GM19240 (cell line): Measurements from ENCODE around the gene UBAC2.
"Not testable (repeated sequence)": the region's sequence is repeated elsewhere in the genome, so short reads cannot be mapped to it uniquely, and the experiment has no call there.

Source experiments
- DNase-seq: peaks from one replicate; pipeline ENCODE4 v3.0.0; 2011; ENCODE audit warnings: low spot score; ENCODE audit not compliant: insufficient read length

UBAC2 gene

GRCh38 chr13:99389520-99390304 lies 189.1 kb downstream of the UBAC2 start:
- no peak for DNase-seq

DNA sequence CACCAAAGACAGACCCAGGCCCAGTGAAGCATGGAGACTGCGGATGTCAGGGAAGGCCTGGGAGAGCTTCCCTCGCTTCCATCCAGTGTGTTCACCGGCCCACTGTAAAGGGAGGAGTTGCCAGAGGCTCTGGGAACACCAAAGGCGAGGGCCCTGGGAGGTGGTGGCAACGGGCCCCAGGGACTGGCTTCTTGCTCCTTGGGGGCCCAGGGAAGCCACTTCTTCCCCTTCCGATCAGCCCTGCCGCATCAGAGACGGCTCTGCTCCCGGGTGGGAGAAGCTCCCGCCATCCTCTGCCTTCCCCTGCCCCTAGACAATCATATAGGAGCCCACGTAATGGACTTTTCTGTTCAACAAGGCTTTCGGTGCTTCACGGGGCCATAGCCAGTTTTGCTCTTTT lies 189.9 kb downstream of the UBAC2 start:
- no peak for DNase-seq

GRCh38 chr13:99391781-99392469 lies 191.3 kb downstream of the UBAC2 start:
- DNase-seq = no peak

- no peak for DNase-seq
Measured at GRCh38 chr13:99392470-99393135, 191.9 kb downstream of the UBAC2 start.

DNA sequence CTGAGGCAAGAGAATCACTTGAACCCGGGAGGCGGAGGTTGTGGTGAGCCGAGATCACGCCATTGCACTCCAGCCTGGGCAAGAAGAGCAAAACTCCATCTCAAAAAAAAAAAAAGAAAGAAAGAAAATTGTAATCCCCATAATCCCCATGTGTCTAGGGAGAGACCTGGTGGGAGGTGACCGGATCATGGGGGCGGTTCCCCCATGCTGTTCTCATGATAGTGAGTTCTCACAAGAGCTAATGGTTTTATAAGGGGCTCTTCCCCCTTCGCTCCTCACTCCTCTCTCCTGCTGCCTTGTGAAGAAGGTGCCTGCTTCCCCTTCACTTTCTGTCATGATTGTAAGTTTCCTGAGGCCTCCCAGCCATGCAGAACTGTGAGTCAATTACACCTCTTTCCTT lies 192.7 kb downstream of the UBAC2 start:
- DNase-seq = not testable (repeated sequence)

DNA sequence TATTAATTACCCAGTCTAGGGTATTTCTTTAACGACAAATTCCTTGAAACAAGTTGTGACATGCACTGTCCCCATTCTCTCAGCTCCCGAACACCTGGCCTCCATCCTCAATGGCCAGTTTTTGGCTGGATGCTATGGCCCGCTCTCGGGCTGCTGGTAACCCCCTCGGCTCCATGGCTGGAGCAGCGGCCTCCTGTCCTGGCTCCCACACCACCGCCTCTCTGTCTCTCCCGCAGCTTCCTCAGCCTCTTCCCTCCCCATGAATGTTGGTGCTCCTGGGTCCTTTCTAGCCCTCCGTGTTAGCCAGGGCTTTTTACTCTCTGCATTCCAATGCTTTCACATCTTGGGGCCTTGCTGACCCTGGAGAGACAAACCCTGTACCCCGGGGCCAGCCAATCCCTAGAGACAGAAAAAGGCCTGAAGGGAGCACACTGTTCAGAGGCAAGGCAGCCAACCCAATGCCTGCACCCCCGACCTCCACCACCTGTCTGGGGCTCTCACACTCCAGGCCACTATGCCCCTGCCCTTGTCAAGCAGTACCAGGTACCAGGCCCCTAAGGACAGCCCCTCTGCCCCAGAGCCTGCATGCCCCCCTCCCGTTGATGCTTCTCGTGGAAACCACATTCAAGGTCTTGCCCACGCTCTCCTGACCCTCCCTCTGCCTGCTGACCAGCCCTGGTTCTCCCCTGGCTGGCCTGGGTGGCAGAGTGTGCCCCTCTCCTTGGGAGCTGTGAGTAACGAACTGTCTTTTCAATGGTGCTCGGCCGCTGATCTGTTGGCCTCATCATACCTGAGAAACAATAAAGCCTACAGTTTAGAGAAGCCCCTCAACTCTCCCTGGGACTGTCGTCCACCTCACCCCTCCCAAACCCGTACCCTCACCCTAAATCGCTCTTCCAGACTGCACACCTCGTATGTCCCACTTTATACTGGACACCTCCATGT lies 193.4 kb downstream of the UBAC2 start:
- no peak for DNase-seq

GRCh38 chr13:99395436-99395835 lies 194.8 kb downstream of the UBAC2 start:
- DNase-seq = no peak

GRCh38 chr13:99396446-99396845 lies 195.8 kb downstream of the UBAC2 start:
- no peak for DNase-seq

GRCh38 chr13:99398071-99398470 lies 197.4 kb downstream of the UBAC2 start:
- no peak for DNase-seq

DNA sequence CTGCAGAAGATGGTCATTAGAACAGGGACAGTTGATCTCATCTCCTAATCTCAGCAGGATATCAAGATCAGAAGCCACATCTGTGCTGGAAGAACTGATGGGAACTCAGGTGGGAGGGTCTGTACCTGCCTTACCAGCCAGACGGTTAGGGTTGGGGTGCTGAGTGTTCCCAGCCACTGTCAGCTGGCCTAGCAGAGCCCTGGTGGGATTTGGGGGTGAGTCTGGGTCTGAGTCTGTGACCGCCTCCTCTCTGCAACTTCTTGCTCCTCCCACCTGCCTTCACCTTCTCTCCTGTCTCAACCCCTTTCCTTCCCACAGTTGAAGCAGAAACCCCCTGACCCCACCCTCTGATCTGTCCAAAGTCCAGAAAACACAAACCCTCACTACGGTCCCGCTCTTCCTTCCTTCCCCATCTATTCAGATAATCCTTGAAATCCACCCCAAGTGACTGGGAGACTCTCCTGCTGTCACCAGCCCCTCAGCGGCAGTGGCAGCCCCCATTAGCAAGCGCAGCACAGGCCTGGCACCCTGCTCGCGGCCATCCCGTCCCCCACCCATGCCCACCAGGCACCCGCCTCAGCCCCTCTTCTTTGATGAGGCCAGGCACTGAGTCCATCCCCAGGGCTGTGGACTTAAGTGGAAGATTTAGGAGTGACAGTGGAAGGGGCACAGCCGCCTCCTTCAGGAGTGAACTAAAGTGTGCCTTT lies 198.4 kb downstream of the UBAC2 start:
- DNase-seq = no peak

DNA sequence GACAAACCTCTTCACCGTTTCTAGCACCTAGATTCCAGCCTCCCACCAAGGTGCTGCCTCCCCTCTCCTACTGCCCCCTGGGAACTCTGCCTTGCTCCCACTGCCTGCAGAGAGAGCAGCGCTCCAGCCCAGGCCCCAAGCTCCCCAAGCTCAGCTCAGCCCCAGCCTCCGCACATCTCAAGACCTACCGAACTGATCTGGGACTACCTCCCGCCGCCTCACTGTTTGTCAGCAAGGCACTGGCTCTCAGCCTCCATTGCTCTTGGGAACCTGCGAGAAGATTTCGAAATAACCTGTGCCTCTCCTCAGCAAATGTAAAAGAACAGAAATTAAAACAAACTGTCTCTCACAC lies 198.9 kb downstream of the UBAC2 start:
- no peak for DNase-seq

DNA sequence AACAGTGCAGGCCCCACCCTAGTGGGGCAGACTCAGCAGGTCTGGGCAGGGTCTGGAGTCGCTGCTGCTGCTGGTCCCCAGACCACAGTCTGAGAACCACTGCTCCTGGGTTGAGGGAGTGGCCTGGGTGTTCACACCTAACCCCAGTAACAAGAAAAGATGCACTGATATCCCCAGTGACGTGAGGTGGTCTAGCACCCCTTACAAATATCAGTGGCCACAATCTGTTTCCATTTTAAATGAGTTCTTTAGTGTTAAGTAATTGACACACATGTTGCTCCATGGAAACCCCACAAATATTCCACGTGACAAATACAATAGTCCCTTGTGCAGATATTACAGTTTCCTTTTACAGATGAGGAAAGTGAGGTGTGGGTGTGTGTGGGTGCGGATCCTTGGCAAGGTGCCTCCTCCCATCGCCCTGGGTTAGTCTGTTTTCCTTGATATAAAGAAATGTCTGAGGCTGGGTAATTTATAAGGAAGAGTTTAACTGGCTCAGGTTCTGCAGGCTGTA lies 202.9 kb downstream of the UBAC2 start:
- DNase-seq = no peak

GRCh38 chr13:99404005-99404755 lies 203.5 kb downstream of the UBAC2 start:
- no peak for DNase-seq

- DNase-seq = no peak
Measured at GRCh38 chr13:99405966-99406365, 205.3 kb downstream of the UBAC2 start.

DNA sequence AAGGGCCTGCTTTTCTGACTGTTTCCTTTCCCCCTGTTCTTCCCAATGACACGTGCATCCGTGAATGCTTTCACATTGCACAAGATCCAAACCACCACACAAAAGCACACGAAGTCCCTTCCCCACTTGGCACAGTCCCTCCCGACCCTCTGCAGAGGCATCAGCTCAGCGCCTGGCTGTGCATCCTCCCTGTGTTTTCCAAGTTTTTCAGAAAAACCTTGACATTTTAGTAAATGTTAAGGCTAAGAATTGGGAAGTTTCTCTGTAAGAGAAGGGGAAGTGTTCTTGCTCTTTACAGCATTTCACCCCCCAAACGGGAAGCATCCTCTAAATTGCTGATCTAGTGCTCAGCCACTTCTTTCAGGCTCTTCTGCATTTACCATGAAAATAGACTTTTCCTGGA lies 206.1 kb downstream of the UBAC2 start:
- DNase-seq = no peak

DNA sequence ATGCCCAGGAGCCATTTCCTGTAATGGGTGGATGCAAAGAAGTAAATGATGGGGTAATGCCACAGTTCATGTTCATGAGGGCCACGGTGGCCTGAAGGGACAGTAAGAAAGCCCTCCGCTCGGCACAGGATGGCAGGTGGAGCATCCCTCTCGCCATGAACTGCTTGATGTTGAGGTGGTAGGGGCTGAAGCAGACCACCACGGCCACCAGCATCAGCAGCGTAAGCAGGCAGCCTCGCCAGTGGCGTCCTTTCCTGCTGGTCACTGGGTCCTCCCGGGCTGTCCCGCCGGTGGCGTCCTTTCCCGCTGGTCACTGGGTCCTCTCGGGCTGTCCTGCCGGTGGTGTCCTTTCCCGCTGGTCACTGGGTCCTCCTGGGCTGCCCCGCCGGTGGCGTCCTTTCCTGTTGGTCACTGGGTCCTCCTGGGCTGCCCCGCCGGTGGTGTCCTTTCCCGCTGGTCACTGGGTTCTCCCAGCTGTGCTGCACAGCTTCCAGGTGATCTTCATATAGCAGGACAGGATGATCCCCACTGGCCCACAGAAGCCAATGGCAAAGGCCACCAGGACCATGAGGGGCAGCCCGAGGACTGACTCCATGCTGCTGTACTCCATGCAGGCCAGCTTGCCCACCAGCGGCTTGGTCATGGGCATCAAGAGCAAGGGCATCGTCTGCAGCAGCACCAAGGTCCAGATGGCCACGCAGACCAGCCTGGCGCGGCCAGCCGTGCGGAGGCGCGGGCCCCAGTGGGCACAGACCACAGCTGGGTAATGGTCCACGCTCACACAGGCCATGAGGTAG lies 207.4 kb downstream of the UBAC2 start:
- no peak for DNase-seq

DNA sequence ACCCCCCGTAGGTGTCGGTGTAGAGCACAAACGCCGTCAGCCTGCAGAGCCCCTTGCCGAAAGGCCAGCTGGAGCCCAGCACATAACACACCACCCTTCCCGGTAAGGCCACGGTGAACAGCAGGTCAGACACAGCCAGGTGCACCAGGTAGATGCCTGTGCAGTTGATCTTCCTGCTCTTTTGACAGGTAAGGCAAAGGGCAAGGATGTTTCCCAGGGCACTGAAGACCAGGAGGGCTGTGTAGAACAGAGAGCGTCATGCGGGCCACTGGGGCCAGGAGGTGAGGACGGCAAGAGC lies 208.0 kb downstream of the UBAC2 start:
- no peak for DNase-seq

- DNase-seq = not testable (repeated sequence)
Measured at GRCh38 chr13:99409461-99410083, 208.9 kb downstream of the UBAC2 start.
